ENCODE results near the gene GLA. TPM values are rescaled to one million over a fixed set of nuclear protein-coding genes. Genes with fewer than 3 reads are reported as not detected.

GLA gene
- total and polyA plus RNA-seq, 2 of the 8 experiments (the other 6 are each of a cell fraction or from before 2014, with no cell fraction given) = 33.6 to 47.3 TPM

- ChIA-PET CTCF (ENCODE audit: partially characterized antibody) (no interaction called here), POLR2A (ENCODE audit: partially characterized antibody) (no interaction called here)
- no peak overlapping the region for H3K14ac ChIP-seq (ENCODE audit: insufficient read length)
- no peaks in the 10 kb centered on the region for H3K79me1 ChIP-seq (ENCODE audit: low read depth, low read length)
- no peaks in the 10 kb centered on the region for H3K27me3 ChIP-seq (replicated peaks in 1 of 4; ENCODE audit: control insufficient read depth in 3 of 4, extremely low read depth in 1 of 4, insufficient read depth in 3 of 4, low read length in 3 of 4)
- no peak overlapping the region for H2BK5ac ChIP-seq (ENCODE audit: low read depth, low read length)
- no peak overlapping the region for H2BK12ac ChIP-seq (ENCODE audit: low read depth, low read length)
- no peak overlapping the region for H3K56ac ChIP-seq (replicated peaks; ENCODE audit: insufficient read length, low read depth, low read length)
- H3K4ac ChIP-seq (replicated peaks; ENCODE audit: insufficient read length, low read depth, low read length) = no peak overlapping the region
- no peak overlapping the region for H2AFZ ChIP-seq (ENCODE audit: low read length)
- H3K9ac ChIP-seq (replicated peaks in 1 of 4; ENCODE audit: extremely low read depth in 1 of 4, low read depth in 3 of 4, low read length in 3 of 4) = no peak overlapping the region
- no peak for DNase-seq (ENCODE audit: low read depth in 1 of 2, low spot score in 2 of 2)
- H3K23me2 ChIP-seq (ENCODE audit: low read depth, low read length) = no peaks in the 10 kb centered on the region
- no peak for FAIRE-seq
- no peak overlapping the region for H3K18ac ChIP-seq (ENCODE audit: extremely low read depth, low read length)
- no peak overlapping the region for H2BK15ac ChIP-seq (ENCODE audit: low read length)
- no peak overlapping the region for H3K23ac ChIP-seq (ENCODE audit: insufficient read length)
- no peak overlapping the region for H2AK5ac ChIP-seq (ENCODE audit: low read depth, low read length)
- H3K4me3 ChIP-seq (ENCODE audit: extremely low read depth in 1 of 4, insufficient read depth in 2 of 4, low read depth in 3 of 4, low read length in 4 of 4) = no peak overlapping the region
- H3K4me1 ChIP-seq (replicated peaks in 1 of 4; ENCODE audit: control insufficient read depth in 3 of 4, insufficient read depth in 4 of 4, low read length in 3 of 4) = no peaks in the 10 kb centered on the region
- 0 out of 4 replicates have a peak, but pooled peaks cover 0 to 3% of the 10 kb centered on the region in 2 experiments for H3K9me3 ChIP-seq (ENCODE audit: insufficient read depth in 2 of 2, low read depth in 1 of 2, low read length in 1 of 2)
- H3K79me2 ChIP-seq (ENCODE audit: control insufficient read depth in 1 of 2, insufficient read depth in 2 of 2, low read length in 2 of 2) = no peaks in the 10 kb centered on the region
- no peak overlapping the region for H4K8ac ChIP-seq (ENCODE audit: extremely low read depth, insufficient read depth, low read length)
- no peak overlapping the region for H3K27ac ChIP-seq (ENCODE audit: low read depth, low read length)
- 94% methylated on average over 2 of the region's 2 CpGs; no CpG with 5 or more reads in 1 of the 2 experiments for WGBS, 2 experiments (ENCODE audit: extremely low coverage in 1 of 2, insufficient coverage in 1 of 2, insufficient read length in 1 of 2, insufficient replicate concordance in 2 of 2, low coverage in 1 of 2, low lambda C conversion rate in 2 of 2, missing lambda C conversion rate in 1 of 2)
- H3K4me2 ChIP-seq (ENCODE audit: insufficient read depth in 1 of 2, low read depth in 2 of 2, low read length in 2 of 2) = no peak overlapping the region
- H2BK120ac ChIP-seq (replicated peaks; ENCODE audit: low read depth, low read length) = no peak overlapping the region
- no peak overlapping the region for H2BK20ac ChIP-seq (ENCODE audit: low read length)
- H4K91ac ChIP-seq (replicated peaks; ENCODE audit: insufficient read length, low read length) = no peak overlapping the region
- peaks cover 0 to 18% (median 2%) of the 10 kb centered on the region in 4 experiments; a peak in 4 of 8 replicates for H3K36me3 ChIP-seq (ENCODE audit: control insufficient read depth in 2 of 4, insufficient read depth in 4 of 4, low read length in 3 of 4)
- H4K20me1 ChIP-seq (replicated peaks in 1 of 2; ENCODE audit: control insufficient read depth in 1 of 2, insufficient read depth in 2 of 2, low read length in 2 of 2) = no peaks in the 10 kb centered on the region
- H4K5ac ChIP-seq (ENCODE audit: insufficient read length, low read depth, low read length) = no peak overlapping the region
- TF ChIP-seq RAD21 (IDR thresholded peaks at IDR 0.05 in 1 of 2, conservative IDR thresholded peaks at IDR 0.05 in 1 of 2; ENCODE audit: low read depth in 2 of 2, low read length in 2 of 2) (no peak), SUZ12 (IDR thresholded peaks at IDR 0.05; ENCODE audit: low read length) (no peak), RNF2 (IDR thresholded peaks at IDR 0.05; ENCODE audit: borderline replicate concordance, low read depth, low read length, missing control alignments, poor library complexity, severe bottlenecking) (no peak), BRCA1 (IDR thresholded peaks at IDR 0.05; ENCODE audit: low read depth, low read length) (no peak)
Measured at GRCh38 chrX:101430457-101431078, 22.8 kb upstream of the GLA start.
